Measurements from ENCODE around the gene MIF. TPM values are rescaled to one million over a fixed set of nuclear protein-coding genes. Genes with fewer than 3 reads are reported as not detected.

Gene MIF
- total and polyA plus RNA-seq, 2 of the 4 experiments (the other 2 are of a cell fraction) = 123 to 530 TPM

DNA sequence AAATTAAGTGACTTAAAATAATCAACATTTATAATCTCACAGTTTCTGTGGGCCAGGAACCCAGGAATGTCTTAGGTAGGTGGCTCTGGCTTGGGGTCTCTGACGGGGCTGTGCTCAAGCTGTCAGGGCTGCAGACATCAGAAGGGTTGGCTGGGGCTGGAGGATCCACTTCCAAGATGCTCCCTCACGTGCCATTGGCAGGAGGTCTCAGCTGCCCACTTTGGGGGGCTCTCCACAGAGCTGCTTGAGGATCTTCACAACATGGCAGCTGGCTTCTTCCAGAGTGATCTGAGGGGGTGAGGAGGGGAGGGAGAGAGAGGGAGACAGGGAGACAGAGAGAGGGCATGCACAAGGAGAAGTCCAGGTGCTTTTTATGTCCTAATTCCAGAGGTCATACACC, 18.4 kb upstream of the MIF start:
- ChIA-PET CTCF (no interaction called here), POLR2A (ENCODE audit: unreplicated experiment) (no interaction called here)
- Histone ChIP-seq H2AK9ac (replicated peaks; ENCODE audit: low read depth, low read length, poor library complexity) (no peak overlapping the region), H3K27ac (ENCODE audit: insufficient read depth, low read length) (no peak overlapping the region), H2BK15ac (ENCODE audit: low read depth, low read length) (no peak overlapping the region), H4K20me1 (ENCODE audit: insufficient read depth, low read length) (no peaks in the 10 kb centered on the region), H3K4me3 (ENCODE audit: insufficient read depth, low read depth, low read length) (no peak overlapping the region), H4K5ac (ENCODE audit: low read depth, low read length) (no peak overlapping the region), H3K79me1 (ENCODE audit: low read depth in 1 of 2, low read length in 2 of 2) (no peaks in the 10 kb centered on the region), H3K18ac (ENCODE audit: low read depth, low read length) (no peak overlapping the region), H3K36me3 (ENCODE audit: control insufficient read depth, insufficient read depth, low read length) (no peaks in the 10 kb centered on the region; the same call in none of the 2 replicates), H3K23ac (ENCODE audit: low read depth, low read length) (no peak overlapping the region), H2AFZ (replicated peaks; ENCODE audit: low read length, poor library complexity) (no peak overlapping the region), H3K27me3 (ENCODE audit: control insufficient read depth, insufficient read depth, low read length) (no peaks in the 10 kb centered on the region), H3K56ac (ENCODE audit: extremely low read depth, insufficient read depth, low read length) (no peak overlapping the region), H3K14ac (replicated peaks; ENCODE audit: low read depth, low read length) (no peak overlapping the region), H3K9me3 (ENCODE audit: control insufficient read depth, insufficient read depth, low read length) (no peaks in the 10 kb centered on the region), H3K4ac (ENCODE audit: low read depth, low read length) (no peak overlapping the region), H4K8ac (ENCODE audit: low read depth in 2 of 2, low read length in 2 of 2) (no peak overlapping the region), H4K91ac (ENCODE audit: insufficient read depth, low read depth, low read length) (no peak overlapping the region), H2BK120ac (ENCODE audit: low read depth, low read length) (no peak overlapping the region), H2BK20ac (ENCODE audit: low read depth, low read length) (no peak overlapping the region), H2BK5ac (ENCODE audit: low read depth, low read length, poor library complexity, severe bottlenecking) (no peak overlapping the region), H3K4me2 (ENCODE audit: low read depth, low read length) (no peak overlapping the region), H3K4me1 (ENCODE audit: control insufficient read depth, insufficient read depth, low read length) (no peaks in the 10 kb centered on the region), H3K9me1 (ENCODE audit: insufficient read depth, low read length) (peaks cover 8% of the 10 kb centered on the region; the same call in 1 of the 2 replicates), H3K9ac (ENCODE audit: low read depth, low read length) (no peak overlapping the region), H2AK5ac (ENCODE audit: low read depth, low read length) (no peak overlapping the region)
- DNase-seq (no peak), ATAC-seq (ENCODE audit: low read depth) (no peak)
- intact Hi-C loops (cut with micrococcal nuclease) = no loop called here
- TF ChIP-seq MAZ (IDR thresholded peaks at IDR 0.05; ENCODE audit: borderline replicate concordance, low read depth, low read length) (no peak), MXI1 (IDR thresholded peaks at IDR 0.05; ENCODE audit: borderline replicate concordance, low read depth, low read length) (no peak), CEBPB (IDR thresholded peaks at IDR 0.05; ENCODE audit: low read depth, low read length) (no peak), SMC3 (IDR thresholded peaks at IDR 0.05; ENCODE audit: low read depth, low read length) (no peak), NFE2L2 (IDR thresholded peaks at IDR 0.05; ENCODE audit: low read depth, low read length) (no peak), MAFK (IDR thresholded peaks at IDR 0.05; ENCODE audit: low read depth, low read length) (no peak), POLR2A (IDR thresholded peaks at IDR 0.05; ENCODE audit: low read depth, low read length) (no peak), CHD1 (IDR thresholded peaks at IDR 0.05; ENCODE audit: low read depth, low read length) (no peak), RAD21 (IDR thresholded peaks at IDR 0.05; ENCODE audit: low read length) (no peak), RFX5 (IDR thresholded peaks at IDR 0.05; ENCODE audit: low read depth, low read length) (no peak), BHLHE40 (IDR thresholded peaks at IDR 0.05; ENCODE audit: low read depth, low read length) (no peak), RCOR1 (IDR thresholded peaks at IDR 0.05; ENCODE audit: insufficient replicate concordance, low read length) (no peak), FOS (IDR thresholded peaks at IDR 0.05; ENCODE audit: low read depth, low read length) (no peak), CTCF (conservative IDR thresholded peaks at IDR 0.05; ENCODE audit: low read depth, low read length) (no peak)
- TF ChIP-seq, protein P1, sequence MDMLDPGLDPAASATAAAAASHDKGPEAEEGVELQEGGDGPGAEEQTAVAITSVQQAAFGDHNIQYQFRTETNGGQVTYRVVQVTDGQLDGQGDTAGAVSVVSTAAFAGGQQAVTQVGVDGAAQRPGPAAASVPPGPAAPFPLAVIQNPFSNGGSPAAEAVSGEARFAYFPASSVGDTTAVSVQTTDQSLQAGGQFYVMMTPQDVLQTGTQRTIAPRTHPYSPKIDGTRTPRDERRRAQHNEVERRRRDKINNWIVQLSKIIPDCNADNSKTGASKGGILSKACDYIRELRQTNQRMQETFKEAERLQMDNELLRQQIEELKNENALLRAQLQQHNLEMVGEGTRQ (IDR thresholded peaks at IDR 0.05; ENCODE audit: low read depth, low read length) = no peak
- TF ChIP-seq, protein P2, sequence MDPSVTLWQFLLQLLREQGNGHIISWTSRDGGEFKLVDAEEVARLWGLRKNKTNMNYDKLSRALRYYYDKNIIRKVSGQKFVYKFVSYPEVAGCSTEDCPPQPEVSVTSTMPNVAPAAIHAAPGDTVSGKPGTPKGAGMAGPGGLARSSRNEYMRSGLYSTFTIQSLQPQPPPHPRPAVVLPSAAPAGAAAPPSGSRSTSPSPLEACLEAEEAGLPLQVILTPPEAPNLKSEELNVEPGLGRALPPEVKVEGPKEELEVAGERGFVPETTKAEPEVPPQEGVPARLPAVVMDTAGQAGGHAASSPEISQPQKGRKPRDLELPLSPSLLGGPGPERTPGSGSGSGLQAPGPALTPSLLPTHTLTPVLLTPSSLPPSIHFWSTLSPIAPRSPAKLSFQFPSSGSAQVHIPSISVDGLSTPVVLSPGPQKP (IDR thresholded peaks at IDR 0.05; ENCODE audit: borderline replicate concordance, low read depth, low read length) = no peak
- no TSS peak for BruUV-seq (replicated peaks)
- dilution Hi-C loops (cut with HindIII; ENCODE audit: low sequenced_read_pairs, unreplicated experiment) = no loop called here
- in situ Hi-C loops (cut with MboI; ENCODE audit: low sequenced_read_pairs) = loop anchor here (5.0 kb wide), 1 partner anchor 62 kb away; no protein-coding TSS in a partner anchor
- 57% methylated on average over 1 of the region's 2 CpGs; no CpG with 5 or more reads in 1 of the 2 experiments for WGBS, 2 experiments (ENCODE audit: extremely low coverage in 2 of 2, insufficient read length in 1 of 2)
